ENCODE measurements around the gene CDH23.

Gene CDH23

GRCh38 chr10:71661779-71662336 is 265.1 kb downstream of the CDH23 start:
- no peak for DNase-seq (ENCODE audit: low read depth)

DNA sequence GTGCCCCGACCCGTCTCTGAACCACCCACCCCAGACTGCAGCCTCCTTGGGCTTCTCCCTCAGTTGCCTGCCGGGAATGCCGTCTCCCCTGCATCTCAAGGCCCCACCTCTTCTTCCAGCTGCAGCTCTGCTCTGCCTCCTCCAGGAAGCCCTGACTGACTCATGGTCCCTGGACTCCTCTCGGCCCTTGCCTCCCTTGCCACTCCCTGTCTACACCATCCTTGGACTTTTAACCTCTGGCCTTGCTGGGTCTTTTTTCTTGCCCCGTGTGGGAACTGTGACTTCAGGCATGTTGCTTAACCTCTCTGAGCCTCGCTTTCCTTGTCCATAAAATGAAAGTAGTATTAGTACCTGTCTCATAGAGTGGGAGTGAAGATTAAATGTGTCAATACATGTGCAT is 266.6 kb downstream of the CDH23 start:
- DNase-seq (ENCODE audit: low read depth) = no peak

- no peak for DNase-seq (ENCODE audit: low read depth)
These were observed 267.9 kb downstream of the CDH23 start for GRCh38 chr10:71664585-71664984.

- DNase-seq (ENCODE audit: low read depth) = no peak
These were observed 268.7 kb downstream of the CDH23 start for GRCh38 chr10:71665456-71665855.

- DNase-seq (ENCODE audit: low read depth) = no peak
These were observed 270.1 kb downstream of the CDH23 start for GRCh38 chr10:71666639-71667386.

GRCh38 chr10:71667387-71667752 is 270.6 kb downstream of the CDH23 start:
- no peak for DNase-seq (ENCODE audit: low read depth)

DNA sequence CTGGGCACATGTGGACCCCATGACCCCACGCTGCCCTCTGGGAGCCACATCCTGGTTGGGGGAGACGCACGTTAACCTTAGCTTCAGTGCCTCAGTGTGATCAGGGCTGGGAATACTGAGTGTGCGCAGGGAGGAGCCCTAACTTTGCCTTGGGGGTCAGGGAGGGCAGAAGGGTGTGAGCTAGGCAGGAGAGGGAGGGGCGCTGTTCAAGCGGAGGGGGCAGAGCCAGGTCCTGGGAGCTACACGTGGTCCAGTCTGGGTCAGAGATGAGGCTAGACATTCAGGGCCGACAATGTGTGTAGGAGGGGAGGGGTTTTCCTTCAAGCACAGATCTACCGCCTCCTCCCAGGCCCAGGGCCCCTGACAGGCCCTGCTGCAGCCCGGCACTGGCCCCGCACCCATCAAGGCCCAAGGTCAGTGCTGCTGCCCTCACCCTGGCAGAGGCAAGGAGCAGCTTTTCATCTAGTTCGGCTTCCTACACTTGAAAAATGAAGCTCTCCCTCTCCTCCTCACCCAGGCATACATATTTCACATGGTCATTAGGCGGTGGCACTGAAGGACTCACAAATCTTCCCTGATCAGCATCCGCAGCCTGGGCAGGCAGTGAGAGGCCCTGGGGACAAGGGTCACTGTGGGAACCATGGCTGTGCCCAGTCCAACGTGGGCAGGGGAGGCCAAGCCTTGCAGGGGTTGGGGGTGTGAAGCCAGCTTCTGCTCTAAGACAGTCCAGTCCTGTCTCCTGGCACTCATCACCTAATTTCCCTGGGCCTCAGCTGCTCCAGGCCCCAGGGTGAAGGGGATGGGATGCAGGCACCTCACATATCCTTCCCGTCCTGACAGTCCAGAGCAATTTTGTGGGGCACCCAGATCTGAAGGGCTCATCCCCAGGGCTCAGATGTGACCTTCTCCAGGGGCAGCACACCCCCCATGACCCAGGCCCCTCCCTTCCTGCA is 275.6 kb downstream of the CDH23 start:
- no peak for DNase-seq (ENCODE audit: low read depth)

DNA sequence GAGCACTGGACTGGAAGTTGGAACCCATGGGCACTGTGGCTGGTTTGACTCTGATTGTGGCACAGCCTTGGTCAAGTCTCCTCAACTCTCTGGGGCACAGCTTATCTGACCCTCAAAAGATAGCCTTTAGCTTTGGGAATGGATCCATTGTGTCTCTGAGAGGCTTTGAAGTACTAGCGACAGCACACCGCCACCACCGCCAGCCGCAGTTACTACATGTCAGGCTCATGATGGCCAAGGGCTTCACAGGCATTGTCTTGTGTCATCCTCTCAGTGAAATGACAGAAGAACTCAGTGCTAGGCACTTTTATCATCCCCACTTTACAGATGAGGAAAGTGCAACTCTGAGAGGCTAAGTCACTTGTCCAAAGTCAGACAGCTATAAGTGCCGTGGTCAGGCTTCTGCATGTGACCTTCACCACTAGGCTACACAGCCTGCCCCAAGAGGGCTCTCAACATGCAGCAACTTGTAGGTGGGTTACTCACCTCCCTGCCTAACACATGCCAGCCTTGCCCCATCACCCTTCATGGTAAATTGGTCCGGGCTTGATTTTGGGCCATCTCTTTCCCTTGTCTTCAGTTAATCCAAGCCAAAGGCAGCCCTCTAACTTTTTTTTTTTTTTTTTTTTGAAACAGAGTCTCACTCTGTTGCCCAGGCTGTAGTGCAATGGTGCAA is 278.7 kb downstream of the CDH23 start:
- DNase-seq (ENCODE audit: low read depth) = no peak

GRCh38 chr10:71677261-71677660 is 280.5 kb downstream of the CDH23 start:
- DNase-seq (ENCODE audit: low read depth) = no peak

DNA sequence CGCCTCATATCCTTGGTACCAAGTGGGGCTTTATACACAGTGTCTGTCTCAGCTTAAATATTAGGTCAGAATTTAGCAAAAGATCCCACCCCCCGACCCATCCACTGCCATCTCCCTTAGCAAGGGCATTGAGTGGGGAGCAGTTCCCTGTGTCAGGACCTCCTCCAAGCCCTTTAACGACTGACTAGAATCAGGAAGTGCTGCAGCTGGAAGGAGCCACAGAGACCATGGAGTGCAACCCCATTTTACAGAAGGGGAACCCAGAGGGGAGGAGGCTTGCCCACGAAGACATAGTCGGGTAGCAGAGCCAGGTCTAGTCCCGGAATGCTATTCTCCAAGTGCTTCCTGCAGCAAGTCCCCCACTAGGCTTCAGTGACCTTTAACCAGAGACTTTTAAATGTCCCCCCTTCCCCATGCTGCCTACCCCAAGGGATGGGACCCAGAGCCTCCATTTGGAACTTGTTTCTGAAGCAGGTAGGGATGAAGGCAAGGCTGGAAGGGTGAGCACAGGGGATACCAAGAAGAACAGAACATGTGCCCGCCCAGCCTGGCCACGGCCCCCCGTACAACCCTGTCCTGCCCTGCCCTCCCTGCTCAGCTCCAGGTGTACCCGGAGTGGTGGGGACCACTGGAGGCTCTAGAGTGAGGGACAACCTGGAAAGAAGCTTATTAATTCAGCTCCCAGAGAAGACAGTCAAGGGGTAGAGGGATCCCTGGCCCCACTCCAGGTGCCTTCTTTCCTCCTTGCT is 281.5 kb downstream of the CDH23 start:
- no peak for DNase-seq (ENCODE audit: low read depth)

DNA sequence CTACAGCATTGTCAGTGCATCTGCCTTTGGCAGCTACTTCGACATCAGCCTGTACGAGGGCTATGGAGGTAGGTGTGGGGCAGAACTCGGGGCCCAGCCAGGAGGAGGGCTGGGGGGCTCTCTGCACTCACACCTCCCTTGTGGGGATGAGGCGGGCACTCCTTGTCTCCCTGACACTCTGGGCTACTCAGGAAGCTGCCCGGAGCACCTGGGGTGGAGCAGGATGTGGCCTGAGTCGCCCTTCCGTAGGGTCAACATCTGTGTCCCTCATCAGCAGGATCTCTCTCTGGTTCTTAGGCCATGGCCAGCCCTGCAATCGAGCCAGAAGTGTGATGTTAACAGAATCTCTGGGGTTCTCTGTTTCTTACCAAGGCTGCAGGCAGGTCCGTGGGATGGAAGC is 282.7 kb downstream of the CDH23 start:
- no peak for DNase-seq (ENCODE audit: low read depth)

DNA sequence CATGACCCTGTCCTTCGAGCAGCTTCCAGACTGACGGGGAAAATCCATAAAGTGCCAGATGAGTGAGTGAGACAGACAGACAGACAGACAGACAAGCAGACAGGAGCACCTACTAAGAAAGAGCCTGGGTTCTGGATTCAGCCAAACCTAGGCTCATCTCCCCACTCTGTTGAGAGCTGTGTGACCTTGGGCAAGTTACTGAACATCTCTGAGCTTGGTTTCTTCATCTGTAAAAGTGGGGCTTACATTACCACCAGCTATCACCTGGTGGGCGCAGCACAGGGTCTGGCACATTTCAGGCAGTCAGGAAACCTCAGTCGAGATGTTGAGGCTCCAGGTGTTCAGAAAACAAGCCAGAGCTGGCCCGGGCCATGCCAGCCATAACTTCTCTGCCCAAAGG is 285.3 kb downstream of the CDH23 start:
- no peak for DNase-seq (ENCODE audit: low read depth)

DNA sequence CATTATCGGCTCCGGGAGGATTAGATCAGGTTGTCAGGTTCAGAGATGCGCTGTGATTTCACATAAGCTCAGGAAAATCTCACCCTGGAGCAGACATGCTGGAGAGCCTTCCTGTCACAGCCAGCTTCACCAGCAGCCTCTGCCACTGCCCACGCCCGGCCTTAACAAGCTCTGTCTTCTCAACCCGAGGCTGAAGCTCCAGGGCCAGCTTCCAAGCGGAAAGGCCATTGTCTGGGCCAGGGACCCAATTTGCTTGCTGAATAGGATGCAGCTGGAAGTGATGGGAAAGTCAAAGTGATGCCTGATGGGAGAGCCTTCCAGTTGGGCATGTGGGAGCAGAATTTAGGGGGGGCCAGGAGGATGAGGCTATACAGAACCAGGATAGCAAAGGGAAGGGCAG is 286.6 kb downstream of the CDH23 start:
- no peak for DNase-seq (ENCODE audit: low read depth)

DNA sequence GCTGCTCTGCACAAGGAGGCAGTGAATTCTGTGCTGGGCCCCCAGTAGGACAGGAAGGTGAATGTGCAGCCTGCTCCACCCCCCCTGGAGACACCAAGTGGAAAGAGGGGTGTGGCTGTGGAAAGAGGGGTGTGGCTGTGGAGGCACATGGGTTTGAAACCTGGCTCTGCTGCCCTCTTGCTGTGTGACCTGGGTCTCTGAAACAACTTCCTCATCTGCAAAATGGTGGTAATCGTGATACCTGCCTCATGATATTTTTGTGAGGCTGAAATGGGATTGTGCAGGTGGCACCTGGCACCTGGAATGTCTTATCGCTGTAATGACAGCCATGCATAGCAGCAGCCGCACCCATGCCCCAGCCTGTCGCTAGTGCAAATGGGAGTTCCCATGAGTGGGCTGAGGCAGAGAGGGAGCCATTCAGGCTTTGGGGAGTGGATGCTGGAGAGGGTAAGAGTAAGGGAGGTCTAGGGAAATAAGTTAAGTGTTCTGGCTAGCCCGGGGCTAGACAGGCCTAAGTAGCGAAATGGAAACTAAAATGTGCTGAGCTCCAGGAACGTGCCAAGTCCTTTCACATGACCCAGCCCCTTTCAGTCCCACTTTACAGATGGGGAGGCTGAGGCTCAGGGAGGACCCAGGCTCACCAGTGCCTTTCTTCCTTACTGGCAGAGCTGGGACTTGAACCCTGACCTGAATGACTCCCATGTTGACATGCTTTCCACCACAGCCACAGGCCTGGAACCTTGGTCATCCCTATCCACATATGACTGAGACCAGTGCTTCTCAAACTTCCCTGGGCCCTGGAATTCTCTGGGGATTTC is 287.8 kb downstream of the CDH23 start:
- no peak for DNase-seq (ENCODE audit: low read depth)

DNA sequence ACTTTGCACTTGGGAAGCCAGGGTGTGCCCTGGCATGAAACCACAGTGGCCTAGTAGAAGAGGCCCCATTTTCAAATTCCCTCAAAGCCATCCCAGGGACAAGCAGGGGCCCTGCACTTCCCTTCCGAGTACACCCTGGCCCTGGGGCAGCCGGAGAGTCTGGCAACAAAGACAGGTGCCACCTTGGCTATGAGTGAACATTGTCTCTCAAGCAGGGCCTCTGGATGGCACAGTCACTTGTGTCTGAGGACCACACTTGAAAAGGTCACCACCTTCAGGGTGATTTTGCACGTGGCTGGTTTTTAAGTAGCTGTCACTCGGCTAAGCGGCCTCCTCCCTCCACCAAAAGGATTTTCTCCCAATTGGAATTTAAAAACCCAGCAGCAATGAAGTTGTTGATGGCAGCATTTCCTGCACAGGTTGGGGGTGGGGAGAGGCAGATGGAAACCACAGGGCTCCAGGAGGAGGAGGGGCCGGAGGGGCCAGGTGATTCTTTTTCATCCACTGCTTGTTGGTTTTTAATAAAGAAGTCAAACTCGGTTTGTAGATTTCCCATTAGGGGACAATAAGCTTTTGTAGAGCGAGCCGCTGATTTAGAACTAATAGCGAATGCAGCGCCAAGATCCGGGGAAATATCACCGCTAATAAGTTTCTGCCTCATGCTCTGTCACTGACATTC is 289.0 kb downstream of the CDH23 start:
- DNase-seq (ENCODE audit: low read depth) = no peak

DNA sequence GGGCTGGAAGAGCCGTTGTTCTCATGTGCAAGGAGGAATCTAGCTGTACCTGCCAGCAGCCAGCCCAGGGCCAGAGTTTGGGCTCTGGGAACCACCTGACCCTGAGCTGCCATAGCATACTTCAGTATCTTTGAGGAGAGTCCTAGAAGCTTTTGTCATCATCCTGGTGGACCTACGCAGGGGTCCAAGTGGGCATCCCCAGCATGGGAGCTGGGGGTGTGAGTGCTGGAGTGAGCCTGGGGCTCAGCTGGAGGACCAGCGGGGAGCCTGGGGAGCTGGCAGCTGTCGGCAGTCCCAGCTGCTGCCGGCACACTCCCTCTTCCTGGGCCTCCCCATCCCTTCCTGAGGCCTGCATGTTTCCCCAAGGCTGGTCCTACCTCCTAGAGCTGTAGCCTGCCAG is 290.4 kb downstream of the CDH23 start:
- no peak for DNase-seq (ENCODE audit: low read depth)

DNA sequence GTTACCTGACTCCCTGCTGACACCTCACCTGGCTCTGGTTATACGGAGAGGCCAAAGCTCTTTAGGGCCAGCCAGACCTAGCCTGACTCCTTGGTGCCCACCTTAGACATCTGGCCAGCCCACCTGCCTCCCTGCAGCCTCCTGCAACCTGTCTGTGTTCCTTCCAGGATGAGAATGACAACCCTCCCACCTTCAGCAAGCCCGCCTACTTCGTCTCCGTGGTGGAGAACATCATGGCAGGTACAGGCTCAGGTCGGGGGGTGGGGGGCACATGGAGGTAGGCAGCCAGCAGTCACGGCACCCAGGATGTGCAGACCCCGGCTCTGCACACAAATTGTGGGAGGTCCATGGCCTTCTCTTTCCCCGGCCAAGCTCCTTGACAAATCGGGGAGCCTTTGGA is 290.8 kb downstream of the CDH23 start:
- DNase-seq (ENCODE audit: low read depth) = no peak

DNA sequence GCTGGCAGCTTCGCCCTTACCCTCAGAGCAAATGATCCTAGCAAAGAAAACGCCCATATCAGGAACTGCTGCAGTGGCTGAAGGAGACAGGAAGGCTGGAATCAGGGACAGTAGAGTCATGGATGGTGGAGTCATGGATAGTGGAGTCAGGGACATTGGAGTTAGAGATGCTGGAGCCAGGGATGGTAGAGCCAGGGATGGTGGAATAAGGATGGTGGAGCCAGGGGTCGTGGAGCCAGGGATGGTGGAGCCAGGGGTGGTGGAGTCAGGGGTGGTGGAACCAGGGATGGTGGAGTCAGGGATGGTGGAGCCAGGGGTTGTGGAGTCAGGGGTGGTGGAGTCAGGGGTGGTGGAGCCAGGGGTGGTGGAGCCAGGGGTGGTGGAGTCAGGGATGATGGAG is 291.5 kb downstream of the CDH23 start:
- no peak for DNase-seq (ENCODE audit: low read depth)

DNA sequence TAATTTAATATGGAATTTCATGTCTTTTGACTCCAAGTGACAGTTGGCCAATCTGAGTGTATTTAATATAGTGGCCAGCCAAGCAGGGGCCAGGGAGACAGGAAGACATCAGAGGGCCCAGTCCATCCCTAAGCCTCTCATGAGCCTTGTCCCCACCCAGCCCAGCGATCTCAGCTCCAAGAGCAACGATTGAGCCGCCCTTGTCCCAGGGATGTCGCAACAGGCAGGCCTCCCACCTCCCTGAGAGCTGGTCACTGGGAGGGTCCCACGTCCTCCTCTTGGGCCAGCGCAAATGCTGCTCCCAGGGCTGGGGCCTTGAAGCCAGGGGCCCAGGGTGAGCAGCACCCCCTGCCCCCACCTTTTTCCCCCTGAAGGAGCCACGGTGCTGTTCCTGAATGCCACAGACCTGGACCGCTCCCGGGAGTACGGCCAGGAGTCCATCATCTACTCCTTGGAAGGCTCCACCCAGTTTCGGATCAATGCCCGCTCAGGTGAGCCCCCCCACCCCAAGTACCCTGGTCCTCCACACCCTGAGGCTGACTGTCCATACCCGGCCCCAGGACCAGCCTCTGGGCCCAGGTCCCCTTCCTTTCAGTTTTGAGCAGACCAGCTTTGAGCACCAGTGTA is 293.5 kb downstream of the CDH23 start:
- DNase-seq (ENCODE audit: low read depth) = no peak

DNA sequence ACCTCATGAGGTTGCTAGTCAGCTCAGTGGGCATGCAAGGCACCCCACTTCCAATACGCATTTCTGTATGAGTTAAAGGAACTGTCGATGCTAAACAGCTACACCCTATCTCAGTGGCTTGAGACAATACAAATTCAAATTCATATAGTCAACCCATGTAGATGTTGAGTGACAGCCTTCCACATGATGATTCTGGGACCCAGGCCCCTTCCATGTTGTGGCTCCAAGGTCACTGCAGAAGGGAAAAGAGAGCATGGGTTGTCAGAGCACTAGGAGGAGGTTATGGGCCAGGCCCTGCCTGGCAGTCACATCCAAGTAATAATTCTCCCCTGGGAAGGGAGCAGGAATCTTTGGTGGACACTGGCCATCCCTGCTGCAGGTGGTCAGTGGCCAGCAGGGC is 294.7 kb downstream of the CDH23 start:
- DNase-seq (ENCODE audit: low read depth) = no peak
